ENCODE data around the gene KHDC3L. TPM values are rescaled to one million over a fixed set of nuclear protein-coding genes. Genes with fewer than 3 reads are reported as not detected.

KHDC3L gene
- total and polyA plus RNA-seq, 2 of the 13 experiments (the other 11 are each of a cell fraction or from before 2014, with no cell fraction given): not detected

DNA sequence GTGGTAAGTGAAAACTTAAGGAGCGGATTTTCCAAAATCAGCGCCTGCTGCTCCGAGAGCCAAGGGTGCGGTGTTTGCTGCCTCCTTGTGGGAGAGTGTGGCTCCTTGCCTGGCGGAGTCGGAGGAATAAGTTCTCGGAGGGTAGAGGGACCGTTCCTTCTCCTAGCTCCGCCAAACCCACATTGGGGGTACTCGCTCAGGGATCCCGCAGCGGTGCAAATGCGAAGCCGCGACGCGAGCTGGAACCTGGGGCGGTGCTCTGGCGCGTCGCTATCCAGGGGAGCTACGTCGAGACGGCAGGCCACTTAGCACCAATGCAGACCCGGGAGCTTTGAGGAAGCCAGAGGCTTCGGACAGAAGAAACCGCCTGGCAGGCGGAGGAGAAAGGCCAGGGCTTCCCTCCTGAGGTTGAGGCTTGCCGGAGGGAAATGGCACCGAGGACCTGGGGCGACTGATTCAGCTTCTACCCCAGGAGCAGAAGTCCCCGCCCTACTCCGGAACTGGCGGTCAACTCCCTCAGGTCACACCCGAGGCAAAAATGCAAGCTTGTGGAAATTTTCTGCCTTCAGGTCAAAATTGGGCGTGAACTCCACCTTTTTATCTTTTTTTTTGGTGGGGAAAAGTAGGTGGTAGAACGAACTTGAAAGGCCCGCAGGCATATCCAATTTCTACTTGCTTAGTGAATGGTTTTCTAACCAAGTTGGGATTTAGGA, 26.5 kb downstream of the KHDC3L start (continued):
- TF ChIP-seq IRX3 (CRISPR knock-in tag; IDR thresholded peaks at IDR 0.05; ENCODE audit: borderline replicate concordance, low read depth) (no peak), ZNF33A (CRISPR knock-in tag; IDR thresholded peaks at IDR 0.05; ENCODE audit: borderline replicate concordance) (no peak), FOSL2 (CRISPR knock-in tag; IDR thresholded peaks at IDR 0.05) (0 out of 2 replicates have a peak, but pooled peaks have one; percentile 6), MAFK (conservative IDR thresholded peaks at IDR 0.05 in 1 of 2, IDR thresholded peaks at IDR 0.05 in 1 of 2; ENCODE audit: low read length in 2 of 2) (peak; percentile 58 to 67; a peak in 3 of 4 replicates), KDM2A (CRISPR knock-in tag; IDR thresholded peaks at IDR 0.05; ENCODE audit: borderline replicate concordance, low read depth) (peak; percentile 54), AGO1 (IDR thresholded peaks at IDR 0.05; ENCODE audit: low read depth, low read length, poor library complexity, severe bottlenecking) (no peak)
- TF ChIP-seq, protein P1, sequence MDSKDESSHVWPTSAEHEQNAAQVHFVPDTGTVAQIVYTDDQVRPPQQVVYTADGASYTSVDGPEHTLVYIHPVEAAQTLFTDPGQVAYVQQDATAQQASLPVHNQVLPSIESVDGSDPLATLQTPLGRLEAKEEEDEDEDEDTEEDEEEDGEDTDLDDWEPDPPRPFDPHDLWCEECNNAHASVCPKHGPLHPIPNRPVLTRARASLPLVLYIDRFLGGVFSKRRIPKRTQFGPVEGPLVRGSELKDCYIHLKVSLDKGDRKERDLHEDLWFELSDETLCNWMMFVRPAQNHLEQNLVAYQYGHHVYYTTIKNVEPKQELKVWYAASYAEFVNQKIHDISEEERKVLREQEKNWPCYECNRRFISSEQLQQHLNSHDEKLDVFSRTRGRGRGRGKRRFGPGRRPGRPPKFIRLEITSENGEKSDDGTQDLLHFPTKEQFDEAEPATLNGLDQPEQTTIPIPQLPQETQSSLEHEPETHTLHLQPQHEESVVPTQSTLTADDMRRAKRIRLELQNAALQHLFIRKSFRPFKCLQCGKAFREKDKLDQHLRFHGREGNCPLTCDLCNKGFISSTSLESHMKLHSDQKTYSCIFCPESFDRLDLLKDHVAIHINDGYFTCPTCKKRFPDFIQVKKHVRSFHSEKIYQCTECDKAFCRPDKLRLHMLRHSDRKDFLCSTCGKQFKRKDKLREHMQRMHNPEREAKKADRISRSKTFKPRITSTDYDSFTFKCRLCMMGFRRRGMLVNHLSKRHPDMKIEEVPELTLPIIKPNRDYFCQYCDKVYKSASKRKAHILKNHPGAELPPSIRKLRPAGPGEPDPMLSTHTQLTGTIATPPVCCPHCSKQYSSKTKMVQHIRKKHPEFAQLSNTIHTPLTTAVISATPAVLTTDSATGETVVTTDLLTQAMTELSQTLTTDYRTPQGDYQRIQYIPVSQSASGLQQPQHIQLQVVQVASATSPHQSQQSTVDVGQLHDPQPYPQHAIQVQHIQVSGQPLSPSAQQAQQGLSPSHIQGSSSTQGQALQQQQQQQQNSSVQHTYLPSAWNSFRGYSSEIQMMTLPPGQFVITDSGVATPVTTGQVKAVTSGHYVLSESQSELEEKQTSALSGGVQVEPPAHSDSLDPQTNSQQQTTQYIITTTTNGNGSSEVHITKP (CRISPR knock-in tag; IDR thresholded peaks at IDR 0.05; ENCODE audit: low read depth): no peak
- TF ChIP-seq, protein P2, sequence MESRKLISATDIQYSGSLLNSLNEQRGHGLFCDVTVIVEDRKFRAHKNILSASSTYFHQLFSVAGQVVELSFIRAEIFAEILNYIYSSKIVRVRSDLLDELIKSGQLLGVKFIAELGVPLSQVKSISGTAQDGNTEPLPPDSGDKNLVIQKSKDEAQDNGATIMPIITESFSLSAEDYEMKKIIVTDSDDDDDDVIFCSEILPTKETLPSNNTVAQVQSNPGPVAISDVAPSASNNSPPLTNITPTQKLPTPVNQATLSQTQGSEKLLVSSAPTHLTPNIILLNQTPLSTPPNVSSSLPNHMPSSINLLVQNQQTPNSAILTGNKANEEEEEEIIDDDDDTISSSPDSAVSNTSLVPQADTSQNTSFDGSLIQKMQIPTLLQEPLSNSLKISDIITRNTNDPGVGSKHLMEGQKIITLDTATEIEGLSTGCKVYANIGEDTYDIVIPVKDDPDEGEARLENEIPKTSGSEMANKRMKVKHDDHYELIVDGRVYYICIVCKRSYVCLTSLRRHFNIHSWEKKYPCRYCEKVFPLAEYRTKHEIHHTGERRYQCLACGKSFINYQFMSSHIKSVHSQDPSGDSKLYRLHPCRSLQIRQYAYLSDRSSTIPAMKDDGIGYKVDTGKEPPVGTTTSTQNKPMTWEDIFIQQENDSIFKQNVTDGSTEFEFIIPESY (CRISPR knock-in tag; IDR thresholded peaks at IDR 0.05): no peak
- TF ChIP-seq, protein P3, sequence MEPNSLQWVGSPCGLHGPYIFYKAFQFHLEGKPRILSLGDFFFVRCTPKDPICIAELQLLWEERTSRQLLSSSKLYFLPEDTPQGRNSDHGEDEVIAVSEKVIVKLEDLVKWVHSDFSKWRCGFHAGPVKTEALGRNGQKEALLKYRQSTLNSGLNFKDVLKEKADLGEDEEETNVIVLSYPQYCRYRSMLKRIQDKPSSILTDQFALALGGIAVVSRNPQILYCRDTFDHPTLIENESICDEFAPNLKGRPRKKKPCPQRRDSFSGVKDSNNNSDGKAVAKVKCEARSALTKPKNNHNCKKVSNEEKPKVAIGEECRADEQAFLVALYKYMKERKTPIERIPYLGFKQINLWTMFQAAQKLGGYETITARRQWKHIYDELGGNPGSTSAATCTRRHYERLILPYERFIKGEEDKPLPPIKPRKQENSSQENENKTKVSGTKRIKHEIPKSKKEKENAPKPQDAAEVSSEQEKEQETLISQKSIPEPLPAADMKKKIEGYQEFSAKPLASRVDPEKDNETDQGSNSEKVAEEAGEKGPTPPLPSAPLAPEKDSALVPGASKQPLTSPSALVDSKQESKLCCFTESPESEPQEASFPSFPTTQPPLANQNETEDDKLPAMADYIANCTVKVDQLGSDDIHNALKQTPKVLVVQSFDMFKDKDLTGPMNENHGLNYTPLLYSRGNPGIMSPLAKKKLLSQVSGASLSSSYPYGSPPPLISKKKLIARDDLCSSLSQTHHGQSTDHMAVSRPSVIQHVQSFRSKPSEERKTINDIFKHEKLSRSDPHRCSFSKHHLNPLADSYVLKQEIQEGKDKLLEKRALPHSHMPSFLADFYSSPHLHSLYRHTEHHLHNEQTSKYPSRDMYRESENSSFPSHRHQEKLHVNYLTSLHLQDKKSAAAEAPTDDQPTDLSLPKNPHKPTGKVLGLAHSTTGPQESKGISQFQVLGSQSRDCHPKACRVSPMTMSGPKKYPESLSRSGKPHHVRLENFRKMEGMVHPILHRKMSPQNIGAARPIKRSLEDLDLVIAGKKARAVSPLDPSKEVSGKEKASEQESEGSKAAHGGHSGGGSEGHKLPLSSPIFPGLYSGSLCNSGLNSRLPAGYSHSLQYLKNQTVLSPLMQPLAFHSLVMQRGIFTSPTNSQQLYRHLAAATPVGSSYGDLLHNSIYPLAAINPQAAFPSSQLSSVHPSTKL (CRISPR knock-in tag; IDR thresholded peaks at IDR 0.05): no peak
- TF ChIP-seq, protein P4, sequence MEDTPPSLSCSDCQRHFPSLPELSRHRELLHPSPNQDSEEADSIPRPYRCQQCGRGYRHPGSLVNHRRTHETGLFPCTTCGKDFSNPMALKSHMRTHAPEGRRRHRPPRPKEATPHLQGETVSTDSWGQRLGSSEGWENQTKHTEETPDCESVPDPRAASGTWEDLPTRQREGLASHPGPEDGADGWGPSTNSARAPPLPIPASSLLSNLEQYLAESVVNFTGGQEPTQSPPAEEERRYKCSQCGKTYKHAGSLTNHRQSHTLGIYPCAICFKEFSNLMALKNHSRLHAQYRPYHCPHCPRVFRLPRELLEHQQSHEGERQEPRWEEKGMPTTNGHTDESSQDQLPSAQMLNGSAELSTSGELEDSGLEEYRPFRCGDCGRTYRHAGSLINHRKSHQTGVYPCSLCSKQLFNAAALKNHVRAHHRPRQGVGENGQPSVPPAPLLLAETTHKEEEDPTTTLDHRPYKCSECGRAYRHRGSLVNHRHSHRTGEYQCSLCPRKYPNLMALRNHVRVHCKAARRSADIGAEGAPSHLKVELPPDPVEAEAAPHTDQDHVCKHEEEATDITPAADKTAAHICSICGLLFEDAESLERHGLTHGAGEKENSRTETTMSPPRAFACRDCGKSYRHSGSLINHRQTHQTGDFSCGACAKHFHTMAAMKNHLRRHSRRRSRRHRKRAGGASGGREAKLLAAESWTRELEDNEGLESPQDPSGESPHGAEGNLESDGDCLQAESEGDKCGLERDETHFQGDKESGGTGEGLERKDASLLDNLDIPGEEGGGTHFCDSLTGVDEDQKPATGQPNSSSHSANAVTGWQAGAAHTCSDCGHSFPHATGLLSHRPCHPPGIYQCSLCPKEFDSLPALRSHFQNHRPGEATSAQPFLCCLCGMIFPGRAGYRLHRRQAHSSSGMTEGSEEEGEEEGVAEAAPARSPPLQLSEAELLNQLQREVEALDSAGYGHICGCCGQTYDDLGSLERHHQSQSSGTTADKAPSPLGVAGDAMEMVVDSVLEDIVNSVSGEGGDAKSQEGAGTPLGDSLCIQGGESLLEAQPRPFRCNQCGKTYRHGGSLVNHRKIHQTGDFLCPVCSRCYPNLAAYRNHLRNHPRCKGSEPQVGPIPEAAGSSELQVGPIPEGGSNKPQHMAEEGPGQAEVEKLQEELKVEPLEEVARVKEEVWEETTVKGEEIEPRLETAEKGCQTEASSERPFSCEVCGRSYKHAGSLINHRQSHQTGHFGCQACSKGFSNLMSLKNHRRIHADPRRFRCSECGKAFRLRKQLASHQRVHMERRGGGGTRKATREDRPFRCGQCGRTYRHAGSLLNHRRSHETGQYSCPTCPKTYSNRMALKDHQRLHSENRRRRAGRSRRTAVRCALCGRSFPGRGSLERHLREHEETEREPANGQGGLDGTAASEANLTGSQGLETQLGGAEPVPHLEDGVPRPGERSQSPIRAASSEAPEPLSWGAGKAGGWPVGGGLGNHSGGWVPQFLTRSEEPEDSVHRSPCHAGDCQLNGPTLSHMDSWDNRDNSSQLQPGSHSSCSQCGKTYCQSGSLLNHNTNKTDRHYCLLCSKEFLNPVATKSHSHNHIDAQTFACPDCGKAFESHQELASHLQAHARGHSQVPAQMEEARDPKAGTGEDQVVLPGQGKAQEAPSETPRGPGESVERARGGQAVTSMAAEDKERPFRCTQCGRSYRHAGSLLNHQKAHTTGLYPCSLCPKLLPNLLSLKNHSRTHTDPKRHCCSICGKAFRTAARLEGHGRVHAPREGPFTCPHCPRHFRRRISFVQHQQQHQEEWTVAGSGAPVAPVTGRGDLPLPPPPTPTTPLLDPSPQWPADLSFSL (CRISPR knock-in tag; IDR thresholded peaks at IDR 0.05): no peak
